ENCODE data around the gene SUV39H1. TPM values are rescaled to one million over a fixed set of nuclear protein-coding genes. Genes with fewer than 3 reads are reported as not detected.

Gene SUV39H1
- total and polyA plus RNA-seq, 2 donors from 2014 or later: 2.8 to 5.0 TPM

DNA sequence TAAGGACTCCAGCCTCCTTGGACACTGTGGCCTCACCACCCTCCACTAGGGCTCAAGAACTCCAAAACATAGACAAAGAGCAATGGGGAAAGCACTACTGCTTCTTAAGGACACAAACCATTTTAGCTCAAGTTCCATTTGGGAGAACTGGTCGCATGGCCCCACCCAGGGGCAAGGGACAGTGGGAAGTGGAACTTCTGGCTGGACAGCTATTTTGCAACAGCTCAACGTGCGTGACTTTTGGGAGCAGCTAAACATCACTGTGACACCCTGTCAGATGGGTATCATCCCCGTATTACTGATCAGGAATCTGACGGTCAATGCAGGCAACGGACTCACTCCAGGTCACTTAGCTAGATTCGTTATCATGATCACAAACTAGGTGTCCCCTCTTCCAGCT lies 56.0 kb downstream of the SUV39H1 start:
- no peaks in the 10 kb centered on the region for H3K4me1 ChIP-seq (ENCODE audit: control insufficient read depth in 2 of 3, insufficient read depth in 2 of 3, low read depth in 1 of 3, low read length in 3 of 3)
- no peaks in the 10 kb centered on the region for H3K36me3 ChIP-seq (ENCODE audit: control insufficient read depth in 2 of 3, insufficient read depth in 3 of 3, low read length in 3 of 3)
- no peak overlapping the region for H3K9ac ChIP-seq (ENCODE audit: low read length in 3 of 3)
- FAIRE-seq (no peak), DNase-seq (no peak)
- no peaks in the 10 kb centered on the region for H3K27me3 ChIP-seq (ENCODE audit: control insufficient read depth, insufficient read depth, low read length)
- intact Hi-C loops (cut with DNase I): no loop called here
- H3K9me3 ChIP-seq (ENCODE audit: control insufficient read depth in 2 of 3, insufficient read depth in 1 of 3, low read length in 3 of 3): no peaks in the 10 kb centered on the region
- TF ChIP-seq, protein P1, sequence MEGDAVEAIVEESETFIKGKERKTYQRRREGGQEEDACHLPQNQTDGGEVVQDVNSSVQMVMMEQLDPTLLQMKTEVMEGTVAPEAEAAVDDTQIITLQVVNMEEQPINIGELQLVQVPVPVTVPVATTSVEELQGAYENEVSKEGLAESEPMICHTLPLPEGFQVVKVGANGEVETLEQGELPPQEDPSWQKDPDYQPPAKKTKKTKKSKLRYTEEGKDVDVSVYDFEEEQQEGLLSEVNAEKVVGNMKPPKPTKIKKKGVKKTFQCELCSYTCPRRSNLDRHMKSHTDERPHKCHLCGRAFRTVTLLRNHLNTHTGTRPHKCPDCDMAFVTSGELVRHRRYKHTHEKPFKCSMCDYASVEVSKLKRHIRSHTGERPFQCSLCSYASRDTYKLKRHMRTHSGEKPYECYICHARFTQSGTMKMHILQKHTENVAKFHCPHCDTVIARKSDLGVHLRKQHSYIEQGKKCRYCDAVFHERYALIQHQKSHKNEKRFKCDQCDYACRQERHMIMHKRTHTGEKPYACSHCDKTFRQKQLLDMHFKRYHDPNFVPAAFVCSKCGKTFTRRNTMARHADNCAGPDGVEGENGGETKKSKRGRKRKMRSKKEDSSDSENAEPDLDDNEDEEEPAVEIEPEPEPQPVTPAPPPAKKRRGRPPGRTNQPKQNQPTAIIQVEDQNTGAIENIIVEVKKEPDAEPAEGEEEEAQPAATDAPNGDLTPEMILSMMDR (IDR thresholded peaks at IDR 0.05; ENCODE audit: borderline replicate concordance, extremely low read depth, insufficient read depth): no peak
- H3K27ac ChIP-seq (ENCODE audit: low read depth in 2 of 2, low read length in 2 of 2): no peak overlapping the region
- no peak overlapping the region for H3K4me3 ChIP-seq (ENCODE audit: low read length in 3 of 3)

DNA sequence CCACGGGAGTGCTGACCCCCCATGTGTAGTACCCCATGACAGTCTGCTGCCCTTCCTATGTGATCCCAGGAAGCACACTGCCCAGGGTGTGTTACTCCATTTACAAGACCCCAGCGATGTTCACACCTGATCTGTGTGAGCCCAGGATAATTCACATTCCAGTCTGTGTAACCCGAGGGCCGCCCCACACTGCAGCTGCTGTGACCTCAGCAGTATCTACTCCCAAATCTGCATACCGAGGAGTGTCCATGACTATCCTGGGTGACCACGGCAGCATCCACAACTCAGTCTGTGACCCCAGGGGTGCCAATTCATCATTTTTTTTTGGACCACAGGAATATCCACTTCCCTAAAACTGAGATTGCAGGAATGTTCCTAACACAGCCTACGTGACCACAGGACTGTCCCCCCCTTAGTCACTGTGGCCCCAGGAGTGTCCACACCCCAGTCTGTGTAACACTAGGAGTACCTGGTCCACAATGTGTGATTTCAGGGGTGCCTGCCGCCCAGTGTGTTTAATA lies 57.2 kb downstream of the SUV39H1 start:
- Histone ChIP-seq H3K27ac (ENCODE audit: low read depth in 2 of 2, low read length in 2 of 2) (no peak overlapping the region), H3K9ac (ENCODE audit: low read length in 3 of 3) (no peak overlapping the region), H3K4me3 (ENCODE audit: low read length in 3 of 3) (no peak overlapping the region), H3K36me3 (ENCODE audit: control insufficient read depth in 2 of 3, insufficient read depth in 3 of 3, low read length in 3 of 3) (no peaks in the 10 kb centered on the region), H3K4me1 (ENCODE audit: control insufficient read depth in 2 of 3, insufficient read depth in 2 of 3, low read depth in 1 of 3, low read length in 3 of 3) (no peaks in the 10 kb centered on the region), H3K27me3 (ENCODE audit: control insufficient read depth, insufficient read depth, low read length) (no peaks in the 10 kb centered on the region), H3K9me3 (ENCODE audit: control insufficient read depth in 2 of 3, insufficient read depth in 1 of 3, low read length in 3 of 3) (no peaks in the 10 kb centered on the region)
- FAIRE-seq: no peak
- no peak for DNase-seq
- TF ChIP-seq, protein P1 (IDR thresholded peaks at IDR 0.05; ENCODE audit: borderline replicate concordance, extremely low read depth, insufficient read depth): no peak
- intact Hi-C loops (cut with DNase I): no loop called here

DNA sequence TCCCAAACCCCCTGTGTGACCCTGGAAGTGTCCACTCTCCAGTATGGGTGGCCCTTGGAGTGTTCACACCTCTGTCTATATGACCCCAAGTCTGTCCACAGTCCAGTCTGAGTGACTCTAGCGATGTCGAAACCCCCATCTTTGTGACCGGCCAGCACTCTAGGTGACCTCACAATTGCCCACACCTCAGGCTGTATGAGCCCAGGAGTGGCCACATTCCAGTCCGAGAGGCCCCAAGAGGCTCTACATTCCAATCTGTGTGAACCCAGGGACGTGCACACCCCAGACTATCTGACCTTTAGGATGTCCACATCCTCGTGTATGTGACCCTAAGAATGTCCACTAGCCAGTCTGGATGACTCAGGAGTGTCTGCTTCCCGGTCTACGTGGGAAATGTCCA lies 57.7 kb downstream of the SUV39H1 start:
- Histone ChIP-seq H3K27ac (ENCODE audit: low read depth in 2 of 2, low read length in 2 of 2) (no peak overlapping the region), H3K9ac (ENCODE audit: low read length in 3 of 3) (no peak overlapping the region), H3K27me3 (ENCODE audit: control insufficient read depth, insufficient read depth, low read length) (no peaks in the 10 kb centered on the region), H3K36me3 (ENCODE audit: control insufficient read depth in 2 of 3, insufficient read depth in 3 of 3, low read length in 3 of 3) (no peaks in the 10 kb centered on the region), H3K4me3 (ENCODE audit: low read length in 3 of 3) (no peak overlapping the region), H3K4me1 (ENCODE audit: control insufficient read depth in 2 of 3, insufficient read depth in 2 of 3, low read depth in 1 of 3, low read length in 3 of 3) (no peaks in the 10 kb centered on the region), H3K9me3 (ENCODE audit: control insufficient read depth in 2 of 3, insufficient read depth in 1 of 3, low read length in 3 of 3) (no peaks in the 10 kb centered on the region)
- TF ChIP-seq, protein P1 (IDR thresholded peaks at IDR 0.05; ENCODE audit: borderline replicate concordance, extremely low read depth, insufficient read depth): no peak
- no peak for FAIRE-seq
- intact Hi-C loops (cut with DNase I): no loop called here
- no peak for DNase-seq

Other genes starting within 250 kb of the SUV39H1 start
- gene SLC38A5, start 226.5 kb upstream of the SUV39H1 start, total RNA-seq: 8.3 TPM
- gene SLC38A5, start 226.5 kb upstream of the SUV39H1 start, polyA plus RNA-seq (ENCODE audit: insufficient read depth, low read depth, low replicate concordance): 2.9 TPM
- 33.9 TPM for gene FTSJ1, start 220.5 kb upstream of the SUV39H1 start, total RNA-seq
- gene FTSJ1, start 220.5 kb upstream of the SUV39H1 start, polyA plus RNA-seq (ENCODE audit: insufficient read depth, low read depth, low replicate concordance): 30.6 TPM
- 8.9 TPM for gene PORCN, start 187.7 kb upstream of the SUV39H1 start, total RNA-seq
- 11.7 TPM for gene PORCN, start 187.7 kb upstream of the SUV39H1 start, polyA plus RNA-seq (ENCODE audit: insufficient read depth, low read depth, low replicate concordance)
- 33.8 TPM for gene EBP, start 174.9 kb upstream of the SUV39H1 start, total RNA-seq
- 164 TPM for gene EBP, start 174.9 kb upstream of the SUV39H1 start, polyA plus RNA-seq (ENCODE audit: insufficient read depth, low read depth, low replicate concordance)
- 16.3 TPM for gene TBC1D25, start 157.0 kb upstream of the SUV39H1 start, total RNA-seq
- gene TBC1D25, start 157.0 kb upstream of the SUV39H1 start, polyA plus RNA-seq (ENCODE audit: insufficient read depth, low read depth, low replicate concordance): 6.0 TPM
- gene RBM3, start 122.2 kb upstream of the SUV39H1 start, total RNA-seq: 265 TPM
- 86.9 TPM for gene RBM3, start 122.2 kb upstream of the SUV39H1 start, polyA plus RNA-seq (ENCODE audit: insufficient read depth, low read depth, low replicate concordance)
- gene WDR13, start 99.2 kb upstream of the SUV39H1 start, total RNA-seq: 177 TPM
- gene WDR13, start 99.2 kb upstream of the SUV39H1 start, polyA plus RNA-seq (ENCODE audit: insufficient read depth, low read depth, low replicate concordance): 201 TPM
- gene WAS, start 12.9 kb upstream of the SUV39H1 start, total RNA-seq: 14.2 TPM
- 2.2 TPM for gene WAS, start 12.9 kb upstream of the SUV39H1 start, polyA plus RNA-seq (ENCODE audit: insufficient read depth, low read depth, low replicate concordance)
- 0.94 TPM for gene GLOD5, start 65.0 kb downstream of the SUV39H1 start, total RNA-seq
- gene GLOD5, start 65.0 kb downstream of the SUV39H1 start, polyA plus RNA-seq (ENCODE audit: insufficient read depth, low read depth, low replicate concordance): 12.6 TPM
- 0.60 TPM for gene GATA1, start 89.9 kb downstream of the SUV39H1 start, total RNA-seq
- gene GATA1, start 89.9 kb downstream of the SUV39H1 start, polyA plus RNA-seq (ENCODE audit: insufficient read depth, low read depth, low replicate concordance): not detected
- gene HDAC6, start 105.3 kb downstream of the SUV39H1 start, total RNA-seq: 96.9 TPM
- 123 TPM for gene HDAC6, start 105.3 kb downstream of the SUV39H1 start, polyA plus RNA-seq (ENCODE audit: insufficient read depth, low read depth, low replicate concordance)
- 0.19 TPM for gene ERAS, start 129.8 kb downstream of the SUV39H1 start, total RNA-seq
- gene ERAS, start 129.8 kb downstream of the SUV39H1 start, polyA plus RNA-seq (ENCODE audit: insufficient read depth, low read depth, low replicate concordance): 0.43 TPM
- gene PCSK1N, start 138.9 kb downstream of the SUV39H1 start, total RNA-seq: 131 TPM
- gene PCSK1N, start 138.9 kb downstream of the SUV39H1 start, polyA plus RNA-seq (ENCODE audit: insufficient read depth, low read depth, low replicate concordance): 331 TPM
- gene TIMM17B, start 201.0 kb downstream of the SUV39H1 start, total RNA-seq: 44.8 TPM
- 109 TPM for gene TIMM17B, start 201.0 kb downstream of the SUV39H1 start, polyA plus RNA-seq (ENCODE audit: insufficient read depth, low read depth, low replicate concordance)
- 61.3 TPM for gene PQBP1, start 201.2 kb downstream of the SUV39H1 start, total RNA-seq
- gene PQBP1, start 201.2 kb downstream of the SUV39H1 start, polyA plus RNA-seq (ENCODE audit: insufficient read depth, low read depth, low replicate concordance): 93.4 TPM
- gene SLC35A2, start 214.9 kb downstream of the SUV39H1 start, total RNA-seq: 34.2 TPM
- 29.3 TPM for gene SLC35A2, start 214.9 kb downstream of the SUV39H1 start, polyA plus RNA-seq (ENCODE audit: insufficient read depth, low read depth, low replicate concordance)
- 29.6 TPM for gene PIM2, start 222.3 kb downstream of the SUV39H1 start, total RNA-seq
- gene PIM2, start 222.3 kb downstream of the SUV39H1 start, polyA plus RNA-seq (ENCODE audit: insufficient read depth, low read depth, low replicate concordance): 8.7 TPM